ENCODE data around the gene KCNE4.

GRCh38 chr2:223050188-223050587, 1.8 kb upstream of the KCNE4 start:
- TF ChIP-seq, protein P1, sequence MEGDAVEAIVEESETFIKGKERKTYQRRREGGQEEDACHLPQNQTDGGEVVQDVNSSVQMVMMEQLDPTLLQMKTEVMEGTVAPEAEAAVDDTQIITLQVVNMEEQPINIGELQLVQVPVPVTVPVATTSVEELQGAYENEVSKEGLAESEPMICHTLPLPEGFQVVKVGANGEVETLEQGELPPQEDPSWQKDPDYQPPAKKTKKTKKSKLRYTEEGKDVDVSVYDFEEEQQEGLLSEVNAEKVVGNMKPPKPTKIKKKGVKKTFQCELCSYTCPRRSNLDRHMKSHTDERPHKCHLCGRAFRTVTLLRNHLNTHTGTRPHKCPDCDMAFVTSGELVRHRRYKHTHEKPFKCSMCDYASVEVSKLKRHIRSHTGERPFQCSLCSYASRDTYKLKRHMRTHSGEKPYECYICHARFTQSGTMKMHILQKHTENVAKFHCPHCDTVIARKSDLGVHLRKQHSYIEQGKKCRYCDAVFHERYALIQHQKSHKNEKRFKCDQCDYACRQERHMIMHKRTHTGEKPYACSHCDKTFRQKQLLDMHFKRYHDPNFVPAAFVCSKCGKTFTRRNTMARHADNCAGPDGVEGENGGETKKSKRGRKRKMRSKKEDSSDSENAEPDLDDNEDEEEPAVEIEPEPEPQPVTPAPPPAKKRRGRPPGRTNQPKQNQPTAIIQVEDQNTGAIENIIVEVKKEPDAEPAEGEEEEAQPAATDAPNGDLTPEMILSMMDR (conservative IDR thresholded peaks at IDR 0.05), result no peak
- TF ChIP-seq ZFX (IDR thresholded peaks at IDR 0.05), result no peak

Measured in C4-2B (cell line).